Measurements from ENCODE around the gene SYCE3. TPM values are rescaled to one million over a fixed set of nuclear protein-coding genes. Genes with fewer than 3 reads are reported as not detected.

The SYCE3 gene
- total RNA-seq, 2 experiments from 2014 or later, result not detected

GRCh38 chr22:50606946-50607658 is 44.4 kb upstream of the SYCE3 start:
- intact Hi-C loops (cut with micrococcal nuclease), result no loop called here
- H3K27me3 Mint-ChIP-seq, result peaks cover 28% of the 10 kb centered on the region
- ChIA-PET POLR2A (no interaction called here), CTCF (no interaction called here)
- DNase-seq (no peak), ATAC-seq (no peak)
- no peak for TF ChIP-seq CTCF (IDR thresholded peaks at IDR 0.05)
- H3K36me3 Mint-ChIP-seq (ENCODE audit: low read depth), result no peaks in the 10 kb centered on the region
- H3K4me1 Mint-ChIP-seq (ENCODE audit: low read depth), result no peaks in the 10 kb centered on the region
- H3K9me3 Mint-ChIP-seq, result no peaks in the 10 kb centered on the region
- no peak overlapping the region for H3K4me3 Mint-ChIP-seq
- no peak overlapping the region for H3K27ac Mint-ChIP-seq

GRCh38 chr22:50606165-50606945 is 43.6 kb upstream of the SYCE3 start:
- no peaks in the 10 kb centered on the region for H3K9me3 Mint-ChIP-seq
- DNase-seq (no peak), ATAC-seq (no peak)
- intact Hi-C loops (cut with micrococcal nuclease), result no loop called here
- ChIA-PET POLR2A (no interaction called here), CTCF (no interaction called here)
- peaks cover 3% of the 10 kb centered on the region for H3K4me1 Mint-ChIP-seq (ENCODE audit: low read depth)
- H3K27me3 Mint-ChIP-seq, result peaks cover 35% of the 10 kb centered on the region
- no peak overlapping the region for H3K27ac Mint-ChIP-seq
- no peak for TF ChIP-seq CTCF (IDR thresholded peaks at IDR 0.05)
- H3K4me3 Mint-ChIP-seq, result no peak overlapping the region
- no peaks in the 10 kb centered on the region for H3K36me3 Mint-ChIP-seq (ENCODE audit: low read depth)

GRCh38 chr22:50605613-50606074 is 42.9 kb upstream of the SYCE3 start:
- intact Hi-C loops (cut with micrococcal nuclease), result no loop called here
- ChIA-PET POLR2A (no interaction called here), CTCF (no interaction called here)
- Mint-ChIP-seq H3K36me3 (ENCODE audit: low read depth) (no peaks in the 10 kb centered on the region), H3K9me3 (no peaks in the 10 kb centered on the region), H3K27me3 (peaks cover 35% of the 10 kb centered on the region), H3K4me1 (ENCODE audit: low read depth) (peaks cover 3% of the 10 kb centered on the region), H3K4me3 (no peak overlapping the region), H3K27ac (no peak overlapping the region)
- no peak for DNase-seq
- TF ChIP-seq CTCF (IDR thresholded peaks at IDR 0.05), result no peak
- no peak for ATAC-seq

- no peak for TF ChIP-seq CTCF (IDR thresholded peaks at IDR 0.05)
- no peaks in the 10 kb centered on the region for H3K9me3 Mint-ChIP-seq
- DNase-seq (no peak), ATAC-seq (no peak)
- H3K27ac Mint-ChIP-seq, result no peak overlapping the region
- H3K4me3 Mint-ChIP-seq, result no peak overlapping the region
- H3K4me1 Mint-ChIP-seq (ENCODE audit: low read depth), result peaks cover 3% of the 10 kb centered on the region
- POLR2A ChIA-PET, result interaction anchor here (1.1 kb wide), 1 partner anchor 79 kb away, joined by 3 read pairs; no protein-coding TSS in a partner anchor
- CTCF ChIA-PET, result no interaction called here
- intact Hi-C loops (cut with micrococcal nuclease), result no loop called here
- H3K27me3 Mint-ChIP-seq, result peaks cover 33% of the 10 kb centered on the region
- no peaks in the 10 kb centered on the region for H3K36me3 Mint-ChIP-seq (ENCODE audit: low read depth)
Measured at GRCh38 chr22:50605002-50605612, 42.4 kb upstream of the SYCE3 start.
